SK-N-SH treated with all-trans-retinoic acid at 6 μM for 48 hours (cell line): ENCODE data around the gene AFF1.
"Not testable (repeated sequence)": the region's sequence is repeated elsewhere in the genome, so short reads cannot be mapped to it uniquely, and the experiment has no call there.

Experiments
- ATAC-seq: fragments of 200-7000 bp; cut with Tn5 transposase; 3 replicates; pipeline ENCODE4 v1.9.1; 2020; ENCODE audit warnings: mild to moderate bottlenecking, moderate library complexity
- ARNTL ChIP-seq: fragments of 450-650 bp; formaldehyde crosslinking; IDR thresholded peaks from 2 replicates; pipeline ENCODE4 v1.5.0; 2020; ENCODE audit warnings: low read depth, mild to moderate bottlenecking, moderate library complexity, borderline replicate concordance
- BACH2 ChIP-seq: fragments of 250-450 bp; sonication (Bioruptor Pico); IDR thresholded peaks from 2 replicates; pipeline ENCODE4 v1.9.0; 2021; ENCODE audit warnings: mild to moderate bottlenecking, borderline replicate concordance
- CREB5 ChIP-seq: fragments of 250-450 bp; sonication (Bioruptor Pico); IDR thresholded peaks from 2 replicates; pipeline ENCODE4 v1.5.1; 2020; ENCODE audit warnings: low read depth, mild to moderate bottlenecking, moderate library complexity
- CSDC2 ChIP-seq: fragments of 250-450 bp; sonication (Bioruptor Pico); IDR thresholded peaks from 2 replicates; pipeline ENCODE4 v1.5.0; 2020; ENCODE audit warnings: mild to moderate bottlenecking, moderate library complexity
- ESRRG ChIP-seq: fragments of 250-450 bp; sonication (Bioruptor Pico); IDR thresholded peaks from 2 replicates; pipeline ENCODE4 v1.6.1; 2021; ENCODE audit warnings: mild to moderate bottlenecking
- GLIS3 ChIP-seq: fragments of 250-450 bp; sonication (Bioruptor Pico); IDR thresholded peaks from 2 replicates; pipeline ENCODE4 v1.5.0; 2020; ENCODE audit warnings: mild to moderate bottlenecking, moderate library complexity
- ISL1 ChIP-seq: fragments of 250-450 bp; sonication (Bioruptor Pico); IDR thresholded peaks from 2 replicates; pipeline ENCODE4 v2.1.2; 2022; ENCODE audit warnings: mild to moderate bottlenecking, moderate library complexity
- OSR1 ChIP-seq: fragments of 250-450 bp; sonication (Bioruptor Pico); IDR thresholded peaks from 2 replicates; pipeline ENCODE4 v1.8.0; 2022; ENCODE audit warnings: moderate library complexity, mild to moderate bottlenecking, inconsistent platforms
- PATZ1 ChIP-seq: fragments of 250-450 bp; sonication (Bioruptor Pico); IDR thresholded peaks from 2 replicates; pipeline ENCODE4 v1.8.0; 2020; ENCODE audit warnings: mild to moderate bottlenecking, moderate library complexity, borderline replicate concordance
- PPARA ChIP-seq: fragments of 250-450 bp; sonication (Bioruptor Pico); IDR thresholded peaks from 2 replicates; pipeline ENCODE4 v1.5.0; 2020; ENCODE audit warnings: mild to moderate bottlenecking, borderline replicate concordance
- RARB ChIP-seq: fragments of 250-450 bp; sonication (Bioruptor Pico); IDR thresholded peaks from 2 replicates; pipeline ENCODE4 v1.8.0; 2021; ENCODE audit warnings: mild to moderate bottlenecking, moderate library complexity
- SNAI2 ChIP-seq: fragments of 250-450 bp; sonication (Bioruptor Pico); IDR thresholded peaks from 2 replicates; pipeline ENCODE4 v1.5.0; 2020; ENCODE audit warnings: mild to moderate bottlenecking, moderate library complexity
- TCF4 ChIP-seq: fragments of 250-450 bp; sonication (Bioruptor Pico); IDR thresholded peaks from 2 replicates; pipeline ENCODE4 v1.8.0; 2021; ENCODE audit warnings: mild to moderate bottlenecking, moderate library complexity, borderline replicate concordance
- TOX ChIP-seq: fragments of 250-450 bp; sonication (Bioruptor Pico); IDR thresholded peaks from 2 replicates; pipeline ENCODE4 v1.8.0; 2021; ENCODE audit warnings: mild to moderate bottlenecking, moderate library complexity, borderline replicate concordance
- TSHZ2 ChIP-seq: fragments of 250-450 bp; sonication (Bioruptor Pico); IDR thresholded peaks from 2 replicates; pipeline ENCODE4 v1.5.0; 2020; ENCODE audit warnings: mild to moderate bottlenecking, moderate library complexity
- ZC3H10 ChIP-seq: fragments of 250-450 bp; sonication (Bioruptor Pico); IDR thresholded peaks from 2 replicates; pipeline ENCODE4 v1.5.1; 2021; ENCODE audit warnings: mild to moderate bottlenecking, moderate library complexity
- ZFP3 ChIP-seq: fragments of 250-450 bp; sonication (Bioruptor Pico); IDR thresholded peaks from 2 replicates; pipeline ENCODE4 v1.5.0; 2020; ENCODE audit warnings: mild to moderate bottlenecking, moderate library complexity
- ZNF70 ChIP-seq: fragments of 450-650 bp; formaldehyde crosslinking; IDR thresholded peaks from 2 replicates; pipeline ENCODE4 v1.5.0; 2020; ENCODE audit warnings: mild to moderate bottlenecking, moderate library complexity
- ZNF8 ChIP-seq: fragments of 450-650 bp; formaldehyde crosslinking; IDR thresholded peaks from 2 replicates; pipeline ENCODE4 v1.5.0; 2020; ENCODE audit warnings: mild to moderate bottlenecking, moderate library complexity
- TF ChIP-seq, protein P1 (sequence below): fragments of 250-450 bp; sonication (Bioruptor Pico); IDR thresholded peaks from 2 replicates; pipeline ENCODE4 v1.5.1; 2021; ENCODE audit warnings: mild to moderate bottlenecking, moderate library complexity

AFF1 gene

DNA sequence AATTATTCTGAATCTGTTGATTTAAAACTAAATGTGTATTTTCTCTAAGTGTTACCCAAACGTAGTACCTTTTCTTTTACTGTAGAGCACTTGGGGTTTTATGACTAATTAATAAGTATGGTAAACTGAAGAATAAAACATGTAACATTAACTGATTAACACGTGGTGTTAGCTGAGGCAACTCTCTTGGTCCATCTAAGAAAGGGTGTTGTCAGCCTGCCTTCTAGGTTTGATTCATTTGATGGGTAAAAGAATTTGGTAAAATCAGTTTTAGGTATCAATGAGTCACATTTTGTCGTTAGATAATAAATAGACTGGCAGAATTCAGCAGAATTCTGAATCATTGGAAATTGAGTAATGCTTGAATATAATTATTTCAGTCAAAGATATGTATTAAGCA is 99.7 kb downstream of the AFF1 start:
- TF ChIP-seq ISL1 (CRISPR knock-in tag) (no peak), ESRRG (no peak), GLIS3 (no peak), ZNF8 (CRISPR knock-in tag) (no peak), PPARA (CRISPR knock-in tag) (no peak), ARNTL (CRISPR knock-in tag) (no peak), CSDC2 (CRISPR knock-in tag) (no peak), TCF4 (CRISPR knock-in tag) (no peak), OSR1 (no peak), TSHZ2 (CRISPR knock-in tag) (no peak)
- no peak for ATAC-seq

- TF ChIP-seq ARNTL (CRISPR knock-in tag) (no peak), OSR1 (no peak), CREB5 (no peak)
- TF ChIP-seq, all 23 proteins: peak for 0
- ATAC-seq, result no peak
Measured at GRCh38 chr4:87035881-87036509, 101.2 kb downstream of the AFF1 start.

DNA sequence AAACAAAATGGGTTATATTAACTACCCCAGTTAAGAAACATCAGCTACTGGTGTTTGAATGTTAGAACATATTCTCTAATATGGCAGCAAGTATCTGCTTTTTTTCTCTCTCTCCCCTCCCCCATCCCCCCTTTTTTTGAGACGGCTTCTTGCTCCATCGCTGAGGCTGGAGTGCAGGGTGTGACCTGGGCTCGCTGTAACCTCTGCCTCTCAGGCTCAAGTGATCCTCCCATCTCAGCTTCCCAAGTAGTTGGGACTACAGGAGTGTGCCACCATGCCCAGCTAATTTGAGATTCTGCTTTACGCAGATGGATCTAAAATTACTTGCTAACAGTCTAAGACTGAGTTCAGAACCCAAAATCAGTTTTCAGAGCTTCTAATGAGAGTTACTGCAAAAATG is 101.9 kb downstream of the AFF1 start:
- TF ChIP-seq CSDC2 (CRISPR knock-in tag), result no peak
- TF ChIP-seq ISL1 (CRISPR knock-in tag), result no peak
- no peak for TF ChIP-seq PPARA (CRISPR knock-in tag)
- no peak for TF ChIP-seq RARB (CRISPR knock-in tag)
- no peak for TF ChIP-seq ZNF8 (CRISPR knock-in tag)
- no peak for TF ChIP-seq CREB5
- TF ChIP-seq TCF4 (CRISPR knock-in tag), result no peak
- no peak for TF ChIP-seq TSHZ2 (CRISPR knock-in tag)
- no peak for TF ChIP-seq SNAI2 (CRISPR knock-in tag)
- no peak for TF ChIP-seq PATZ1 (CRISPR knock-in tag)
- TF ChIP-seq ZC3H10 (CRISPR knock-in tag), result no peak
- no peak for TF ChIP-seq ESRRG
- no peak for TF ChIP-seq ZNF70 (CRISPR knock-in tag)
- no peak for TF ChIP-seq ZFP3 (CRISPR knock-in tag)
- TF ChIP-seq, protein P1, sequence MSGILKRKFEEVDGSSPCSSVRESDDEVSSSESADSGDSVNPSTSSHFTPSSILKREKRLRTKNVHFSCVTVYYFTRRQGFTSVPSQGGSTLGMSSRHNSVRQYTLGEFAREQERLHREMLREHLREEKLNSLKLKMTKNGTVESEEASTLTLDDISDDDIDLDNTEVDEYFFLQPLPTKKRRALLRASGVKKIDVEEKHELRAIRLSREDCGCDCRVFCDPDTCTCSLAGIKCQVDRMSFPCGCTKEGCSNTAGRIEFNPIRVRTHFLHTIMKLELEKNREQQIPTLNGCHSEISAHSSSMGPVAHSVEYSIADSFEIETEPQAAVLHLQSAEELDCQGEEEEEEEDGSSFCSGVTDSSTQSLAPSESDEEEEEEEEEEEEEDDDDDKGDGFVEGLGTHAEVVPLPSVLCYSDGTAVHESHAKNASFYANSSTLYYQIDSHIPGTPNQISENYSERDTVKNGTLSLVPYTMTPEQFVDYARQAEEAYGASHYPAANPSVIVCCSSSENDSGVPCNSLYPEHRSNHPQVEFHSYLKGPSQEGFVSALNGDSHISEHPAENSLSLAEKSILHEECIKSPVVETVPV (CRISPR knock-in tag), result no peak
- TF ChIP-seq GLIS3, result no peak
- no peak for TF ChIP-seq OSR1
- no peak for TF ChIP-seq BACH2
- no peak for TF ChIP-seq TOX
- no peak for ATAC-seq

DNA sequence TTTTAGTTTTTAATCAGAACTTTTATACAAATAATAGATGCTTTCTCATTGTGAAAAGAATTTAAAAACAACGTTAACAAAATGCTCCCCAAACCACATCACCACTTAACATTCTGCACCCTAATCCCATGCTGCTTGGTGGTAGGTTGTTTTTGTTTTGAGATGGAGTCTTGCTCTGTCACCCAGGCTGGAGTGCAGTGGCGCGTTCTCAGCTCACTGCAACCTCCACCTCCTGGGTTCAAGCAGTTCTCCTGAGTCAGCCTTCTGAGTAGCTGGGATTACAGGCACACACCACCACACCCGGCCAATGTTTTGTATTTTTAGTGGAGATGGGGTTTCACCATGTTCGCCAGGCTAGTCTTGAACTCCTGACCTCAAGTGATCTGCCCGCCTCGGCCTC is 102.4 kb downstream of the AFF1 start:
- ATAC-seq, result not testable (repeated sequence)
